Stimulated activated CD8-positive, alpha-beta memory T cell treated with anti-CD3 and anti-CD28 coated beads, Interleukin-4, amount 100 ng/mL, for 24 hours (primary cell): ENCODE data around the gene ATRAID.

ENCODE experiments used
- DNase-seq: peaks from one replicate; pipeline ENCODE4 v3.0.0-alpha.2; 2020; ENCODE audit warnings: low read depth

The ATRAID gene

DNA sequence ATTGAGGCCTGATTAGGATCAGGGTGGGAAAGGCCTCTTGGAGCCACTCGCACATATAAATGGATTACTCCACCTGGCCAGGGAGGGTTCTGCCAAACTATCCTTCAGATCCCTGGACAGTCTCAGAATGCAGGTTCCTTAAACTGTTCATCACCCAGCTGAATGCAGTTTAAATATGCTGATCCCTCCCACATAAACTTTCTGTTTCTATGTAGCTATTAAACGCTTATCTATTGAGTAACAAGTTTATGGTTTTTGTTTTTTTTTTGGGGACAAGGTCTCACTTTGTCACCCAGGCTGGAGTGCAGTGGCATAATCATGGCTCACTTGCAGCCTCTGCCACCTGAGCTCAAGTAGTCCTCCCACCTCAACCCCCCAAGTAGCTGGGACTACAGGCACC, 7.2 kb downstream of the ATRAID start:
- no peak for DNase-seq

DNA sequence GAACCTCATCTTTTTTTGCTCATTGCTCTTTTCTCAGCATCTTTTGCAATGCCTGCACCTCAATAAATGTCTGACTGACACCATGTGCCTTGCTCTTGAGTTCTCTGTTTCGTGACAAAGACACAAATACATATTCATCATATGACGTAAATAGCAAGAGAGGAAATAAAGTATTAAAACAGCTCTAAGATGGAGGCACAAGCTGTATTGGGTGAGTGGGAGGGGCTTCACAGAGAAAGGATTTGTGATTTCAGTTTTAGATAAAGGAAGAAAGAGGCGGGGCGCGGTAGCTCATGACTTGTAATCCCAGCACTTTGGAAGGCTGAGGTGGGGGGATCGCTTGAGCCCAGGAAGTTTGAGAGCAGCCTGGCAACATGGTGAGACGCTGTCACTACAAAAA, 8.2 kb downstream of the ATRAID start:
- DNase-seq, result no peak

- no peak for DNase-seq
Observed at GRCh38 chr2:27221166-27221565, 9.3 kb downstream of the ATRAID start.

DNA sequence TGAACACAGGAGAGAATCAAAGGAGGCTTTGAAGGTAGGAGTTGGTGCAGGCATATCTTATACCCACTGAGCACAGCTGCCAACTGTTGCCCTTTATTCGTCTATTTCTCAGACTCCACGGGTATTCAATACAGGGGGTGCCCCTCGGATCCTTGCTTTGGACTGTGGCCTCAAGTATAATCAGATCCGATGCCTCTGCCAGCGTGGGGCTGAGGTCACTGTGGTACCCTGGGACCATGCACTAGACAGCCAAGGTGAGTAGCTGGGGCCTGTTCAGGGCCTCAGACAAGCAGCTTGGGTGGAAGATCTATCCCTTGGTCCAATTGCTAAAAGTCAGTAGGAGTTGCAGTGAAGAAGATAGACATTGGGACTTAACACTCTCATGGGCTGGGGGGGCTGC, 10.6 kb downstream of the ATRAID start:
- DNase-seq, result no peak

DNA sequence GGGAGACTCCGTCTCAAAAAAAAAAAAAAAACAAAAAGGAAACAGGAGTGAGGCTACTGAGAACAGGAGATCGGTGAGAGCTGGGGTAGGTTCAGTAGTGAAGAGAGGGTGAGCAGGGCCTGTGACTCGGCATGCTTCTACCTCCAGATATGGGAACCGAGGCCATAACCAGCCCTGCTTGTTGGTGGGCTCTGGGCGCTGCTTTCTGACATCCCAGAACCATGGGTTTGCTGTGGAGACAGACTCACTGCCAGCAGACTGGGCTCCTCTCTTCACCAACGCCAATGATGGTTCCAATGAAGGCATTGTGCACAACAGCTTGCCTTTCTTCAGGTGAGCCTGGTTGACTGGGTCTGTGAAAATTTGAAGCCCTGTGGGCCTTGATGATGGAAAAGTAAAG, 11.6 kb downstream of the ATRAID start:
- DNase-seq, result no peak

DNA sequence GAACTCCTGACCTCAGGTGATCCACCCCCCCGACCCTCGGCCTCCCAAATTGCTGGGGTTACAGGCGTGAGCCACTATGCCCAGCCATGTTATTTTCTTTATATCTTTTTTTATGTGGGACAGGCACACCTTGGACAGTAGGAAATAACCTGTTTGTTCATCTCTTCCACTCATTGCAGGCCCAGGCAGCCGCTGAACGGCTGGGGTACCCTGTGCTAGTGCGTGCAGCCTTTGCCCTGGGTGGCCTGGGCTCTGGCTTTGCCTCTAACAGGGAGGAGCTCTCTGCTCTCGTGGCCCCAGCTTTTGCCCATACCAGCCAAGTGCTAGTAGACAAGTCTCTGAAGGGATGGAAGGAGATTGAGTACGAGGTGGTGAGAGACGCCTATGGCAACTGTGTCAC, 13.7 kb downstream of the ATRAID start:
- DNase-seq, result no peak

- no peak for DNase-seq
Observed at GRCh38 chr2:27227501-27227900, 15.7 kb downstream of the ATRAID start.

GRCh38 chr2:27231921-27232320, 20.1 kb downstream of the ATRAID start:
- DNase-seq, result no peak

DNA sequence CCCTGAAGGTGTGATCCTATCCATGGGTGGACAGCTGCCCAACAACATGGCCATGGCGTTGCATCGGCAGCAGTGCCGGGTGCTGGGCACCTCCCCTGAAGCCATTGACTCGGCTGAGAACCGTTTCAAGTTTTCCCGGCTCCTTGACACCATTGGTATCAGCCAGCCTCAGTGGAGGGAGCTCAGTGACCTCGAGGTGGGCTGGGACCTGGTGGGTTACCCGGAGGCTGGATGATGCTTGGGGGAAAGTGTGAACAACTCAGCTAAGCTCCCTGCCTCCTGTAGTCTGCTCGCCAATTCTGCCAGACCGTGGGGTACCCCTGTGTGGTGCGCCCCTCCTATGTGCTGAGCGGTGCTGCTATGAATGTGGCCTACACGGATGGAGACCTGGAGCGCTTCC, 21.5 kb downstream of the ATRAID start:
- DNase-seq, result no peak

GRCh38 chr2:27236136-27236535, 24.3 kb downstream of the ATRAID start:
- DNase-seq, result no peak

- no peak for DNase-seq
Observed at GRCh38 chr2:27236626-27237025, 24.8 kb downstream of the ATRAID start.

GRCh38 chr2:27237341-27237945, 25.6 kb downstream of the ATRAID start:
- DNase-seq, result no peak

GRCh38 chr2:27238976-27239375, 27.1 kb downstream of the ATRAID start:
- DNase-seq, result no peak

DNA sequence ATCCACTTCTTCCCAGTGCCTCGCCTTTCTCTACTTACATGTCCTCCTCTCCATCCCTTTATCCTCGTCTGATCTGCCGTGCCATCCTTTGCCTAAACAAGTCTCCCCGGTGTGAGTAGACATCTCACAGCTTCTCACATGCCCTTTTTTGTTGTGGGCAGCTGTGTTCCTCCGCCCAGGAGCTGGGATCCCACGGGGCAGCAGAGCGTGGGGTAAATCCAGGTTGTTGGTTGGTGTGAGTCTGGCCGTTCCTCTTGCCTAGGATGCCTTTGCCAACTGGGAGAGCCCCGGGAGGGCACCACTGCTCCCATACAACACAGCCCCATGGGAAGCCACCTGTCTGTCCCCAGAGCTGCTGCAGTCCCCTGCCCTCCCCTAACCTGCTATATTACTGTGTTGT, 28.6 kb downstream of the ATRAID start:
- no peak for DNase-seq

GRCh38 chr2:27241761-27242613, 30.1 kb downstream of the ATRAID start:
- DNase-seq, result no peak

DNA sequence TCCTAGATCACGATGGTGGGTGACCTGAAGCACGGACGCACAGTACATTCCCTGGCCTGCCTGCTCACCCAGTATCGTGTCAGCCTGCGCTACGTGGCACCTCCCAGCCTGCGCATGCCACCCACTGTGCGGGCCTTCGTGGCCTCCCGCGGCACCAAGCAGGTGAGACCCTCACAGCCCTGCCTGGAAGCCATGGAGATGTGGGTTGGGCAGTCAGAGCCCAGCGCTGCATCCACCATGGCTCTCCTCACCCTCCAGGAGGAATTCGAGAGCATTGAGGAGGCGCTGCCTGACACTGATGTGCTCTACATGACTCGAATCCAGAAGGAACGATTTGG, 30.7 kb downstream of the ATRAID start:
- DNase-seq, result no peak

- no peak for DNase-seq
Observed at GRCh38 chr2:27243391-27244130, 31.7 kb downstream of the ATRAID start.

GRCh38 chr2:27245116-27245515, 33.3 kb downstream of the ATRAID start:
- DNase-seq, result no peak

- no peak for DNase-seq
Observed at GRCh38 chr2:27245626-27246025, 33.8 kb downstream of the ATRAID start.

DNA sequence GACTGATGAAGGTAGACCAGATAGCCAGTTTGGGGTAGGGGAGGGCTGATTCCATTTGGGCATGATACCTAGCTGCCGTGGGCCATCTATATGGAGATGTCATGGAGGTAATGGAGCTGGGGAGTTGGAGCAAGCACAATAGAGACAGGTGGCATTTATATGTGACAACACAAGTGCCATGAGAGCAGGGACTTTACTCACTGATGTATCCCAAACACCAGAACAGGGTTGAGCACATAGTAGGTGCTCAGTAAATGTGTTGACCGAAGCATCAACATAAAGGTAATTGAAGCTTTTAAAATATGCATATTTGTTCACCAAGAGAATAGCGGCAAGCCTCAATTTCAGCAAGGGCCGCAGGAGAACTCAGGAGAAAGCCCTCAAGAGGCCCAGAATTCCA, 36.1 kb downstream of the ATRAID start:
- no peak for DNase-seq

GRCh38 chr2:27249159-27249890, 37.5 kb downstream of the ATRAID start:
- no peak for DNase-seq

- peak; percentile 30 for DNase-seq
Observed at GRCh38 chr2:27249891-27250651, 38.2 kb downstream of the ATRAID start.
